ENCODE results near the gene SLC19A1.
"Not testable (repeated sequence)": the region's sequence is repeated elsewhere in the genome, so short reads cannot be mapped to it uniquely, and the experiment has no call there.

Gene SLC19A1

GRCh38 chr21:45576838-45577737, 34.8 kb upstream of the SLC19A1 start:
- no peak for DNase-seq (ENCODE audit: low read depth in 2 of 2, low spot score in 1 of 2)

GRCh38 chr21:45575993-45576837, 34.0 kb upstream of the SLC19A1 start:
- DNase-seq (ENCODE audit: low read depth in 2 of 2, low spot score in 1 of 2) = no peak

- no peak for DNase-seq (ENCODE audit: low read depth in 2 of 2, low spot score in 1 of 2)
These were observed 33.2 kb upstream of the SLC19A1 start for GRCh38 chr21:45575304-45575992.

- no peak for DNase-seq (ENCODE audit: low read depth in 2 of 2, low spot score in 1 of 2)
These were observed 32.5 kb upstream of the SLC19A1 start for GRCh38 chr21:45574691-45575090.

- DNase-seq (ENCODE audit: low read depth in 2 of 2, low spot score in 1 of 2) = no peak
These were observed 31.9 kb upstream of the SLC19A1 start for GRCh38 chr21:45574081-45574501.

GRCh38 chr21:45573452-45574035, 31.3 kb upstream of the SLC19A1 start:
- DNase-seq (ENCODE audit: low read depth in 2 of 2, low spot score in 1 of 2) = no peak

- no peak for DNase-seq (ENCODE audit: low read depth in 2 of 2, low spot score in 1 of 2)
These were observed 30.7 kb upstream of the SLC19A1 start for GRCh38 chr21:45572783-45573451.

- no peak for DNase-seq (ENCODE audit: low read depth in 2 of 2, low spot score in 1 of 2)
These were observed 30.0 kb upstream of the SLC19A1 start for GRCh38 chr21:45572231-45572630.

GRCh38 chr21:45571641-45572040, 29.4 kb upstream of the SLC19A1 start:
- DNase-seq (ENCODE audit: low read depth in 2 of 2, low spot score in 1 of 2) = no peak

GRCh38 chr21:45570826-45571601, 28.8 kb upstream of the SLC19A1 start:
- no peak for DNase-seq (ENCODE audit: low read depth in 2 of 2, low spot score in 1 of 2)

GRCh38 chr21:45570071-45570470, 27.8 kb upstream of the SLC19A1 start:
- no peak for DNase-seq (ENCODE audit: low read depth in 2 of 2, low spot score in 1 of 2)

GRCh38 chr21:45568383-45568782, 26.1 kb upstream of the SLC19A1 start:
- DNase-seq (ENCODE audit: low read depth in 2 of 2, low spot score in 1 of 2) = no peak

- DNase-seq (ENCODE audit: low read depth in 2 of 2, low spot score in 1 of 2) = not testable (repeated sequence)
These were observed 21.9 kb upstream of the SLC19A1 start for GRCh38 chr21:45564137-45564536.

GRCh38 chr21:45562965-45563364, 20.7 kb upstream of the SLC19A1 start:
- no peak for DNase-seq (ENCODE audit: low read depth in 2 of 2, low spot score in 1 of 2)

- no peak for DNase-seq (ENCODE audit: low read depth in 2 of 2, low spot score in 1 of 2)
These were observed 20.2 kb upstream of the SLC19A1 start for GRCh38 chr21:45562402-45562801.

- DNase-seq (ENCODE audit: low read depth in 2 of 2, low spot score in 1 of 2) = not testable (repeated sequence)
These were observed 19.0 kb upstream of the SLC19A1 start for GRCh38 chr21:45561241-45561640.

- DNase-seq (ENCODE audit: low read depth in 2 of 2, low spot score in 1 of 2) = no peak
These were observed 18.1 kb upstream of the SLC19A1 start for GRCh38 chr21:45560106-45561021.

GRCh38 chr21:45559216-45560105, 17.2 kb upstream of the SLC19A1 start:
- DNase-seq (ENCODE audit: low read depth in 2 of 2, low spot score in 1 of 2) = no peak

All from stimulated activated CD8-positive, alpha-beta memory T cell treated with anti-CD3 and anti-CD28 coated beads, Interleukin-4, amount 100 ng/mL, for 1 hour (primary cell).